BLaER1 (cell line): ENCODE data around the gene LTA4H.

Experiments
- H3K27ac ChIP-seq: shearing (Covaris generic); formaldehyde crosslinking; 2 replicates; pipeline ENCODE4 v1.8.1; 2022
- H3K27me3 ChIP-seq: shearing (Covaris generic); formaldehyde crosslinking; 2 replicates; pipeline ENCODE4 v1.8.1; 2022
- H3K36me3 ChIP-seq: shearing (Covaris generic); formaldehyde crosslinking; 2 replicates; pipeline ENCODE4 v1.8.1; 2022
- H3K4me1 ChIP-seq: shearing (Covaris generic); formaldehyde crosslinking; 2 replicates; pipeline ENCODE4 v1.8.1; 2022
- H3K4me2 ChIP-seq: shearing (Covaris generic); formaldehyde crosslinking; 2 replicates; pipeline ENCODE4 v1.8.1; 2022
- H3K4me3 ChIP-seq: shearing (Covaris generic); formaldehyde crosslinking; 2 replicates; pipeline ENCODE4 v1.8.1; 2022
- H3K9ac ChIP-seq: shearing (Covaris generic); formaldehyde crosslinking; 2 replicates; pipeline ENCODE4 v1.8.1; 2022
- H3K9me3 ChIP-seq: shearing (Covaris generic); formaldehyde crosslinking; 2 replicates; pipeline ENCODE4 v1.8.1; 2022
- H4K20me1 ChIP-seq: shearing (Covaris generic); formaldehyde crosslinking; 2 replicates; pipeline ENCODE4 v1.8.1; 2022
- Cebpa-rat ChIP-seq: shearing (Covaris generic); IDR thresholded peaks from 2 replicates; pipeline ENCODE4 v1.8.1; 2022

Gene LTA4H

DNA sequence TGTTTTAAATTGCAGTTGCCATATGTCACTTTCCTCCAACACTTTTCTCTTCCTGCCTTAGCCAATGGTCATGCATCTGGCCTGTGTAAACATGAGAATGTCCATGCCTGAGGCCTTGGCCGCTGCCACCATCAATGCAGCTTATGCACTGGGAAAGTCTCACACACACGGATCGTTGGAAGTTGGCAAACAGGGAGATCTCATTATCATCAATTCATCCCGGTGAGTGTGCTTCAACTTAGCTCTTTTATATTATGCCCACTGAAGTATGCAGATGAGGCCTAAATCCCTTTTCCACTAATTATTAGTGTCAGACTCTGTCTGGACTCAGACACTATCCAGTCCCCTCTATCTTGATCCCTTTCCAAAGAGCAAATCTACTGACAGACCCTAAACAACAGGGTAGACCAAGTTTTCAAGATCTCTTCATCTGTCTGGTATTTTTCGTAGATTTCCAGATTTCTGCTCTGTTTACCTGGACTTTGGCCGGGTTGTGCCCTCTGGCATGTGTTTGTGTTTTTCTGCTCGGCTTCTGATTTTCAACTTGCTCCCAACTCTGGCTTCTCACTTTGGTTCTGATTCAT lies 69.0 kb downstream of the LTA4H start:
- Histone ChIP-seq H3K27ac (no peak overlapping the region), H3K4me2 (no peak overlapping the region), H3K27me3 (no peaks in the 10 kb centered on the region), H3K4me1 (0 out of 2 replicates have a peak, but pooled peaks cover 5% of the 10 kb centered on the region), H3K9me3 (no peaks in the 10 kb centered on the region), H4K20me1 (no peaks in the 10 kb centered on the region), H3K36me3 (no peaks in the 10 kb centered on the region), H3K4me3 (no peak overlapping the region), H3K9ac (no peak overlapping the region)
- TF ChIP-seq Cebpa-rat = no peak

DNA sequence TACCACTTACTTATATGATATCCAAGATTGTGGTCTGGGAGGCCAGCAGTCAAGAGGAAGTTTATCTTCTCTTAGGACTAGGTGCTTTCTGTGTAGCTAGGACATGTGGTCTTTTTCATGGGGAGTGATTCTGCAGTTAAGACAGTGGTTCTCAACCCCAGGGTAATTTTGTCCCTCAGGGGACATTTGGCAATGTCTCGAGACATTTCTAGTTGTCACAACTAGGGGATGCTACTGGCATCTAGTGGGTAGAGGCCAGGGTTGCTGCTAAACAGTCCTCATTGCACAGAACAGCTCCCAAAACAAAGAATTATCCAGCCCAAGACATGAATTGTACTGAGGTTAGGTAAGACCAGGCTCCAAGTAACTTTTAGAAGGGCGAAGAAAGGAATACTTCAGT lies 72.3 kb downstream of the LTA4H start:
- Histone ChIP-seq H3K4me1 (0 out of 2 replicates have a peak, but pooled peaks cover 5% of the 10 kb centered on the region), H3K36me3 (no peaks in the 10 kb centered on the region), H3K4me2 (no peak overlapping the region), H3K4me3 (no peak overlapping the region), H3K27ac (no peak overlapping the region), H3K9ac (no peak overlapping the region), H4K20me1 (no peaks in the 10 kb centered on the region), H3K9me3 (no peaks in the 10 kb centered on the region), H3K27me3 (no peaks in the 10 kb centered on the region)
- no peak for TF ChIP-seq Cebpa-rat

- H3K36me3 ChIP-seq = no peaks in the 10 kb centered on the region
- no peaks in the 10 kb centered on the region for H3K9me3 ChIP-seq
- no peak for TF ChIP-seq Cebpa-rat
- H3K4me2 ChIP-seq = no peak overlapping the region
- H3K27ac ChIP-seq = no peak overlapping the region
- 0 out of 2 replicates have a peak, but pooled peaks cover 5% of the 10 kb centered on the region for H3K4me1 ChIP-seq
- no peak overlapping the region for H3K9ac ChIP-seq
- H4K20me1 ChIP-seq = no peaks in the 10 kb centered on the region
- no peaks in the 10 kb centered on the region for H3K27me3 ChIP-seq
- no peak overlapping the region for H3K4me3 ChIP-seq
Measured at GRCh38 chr12:95962222-95962621, 73.2 kb downstream of the LTA4H start.

- Histone ChIP-seq H3K4me3 (no peak overlapping the region), H3K4me2 (no peak overlapping the region), H3K4me1 (0 out of 2 replicates have a peak, but pooled peaks cover 5% of the 10 kb centered on the region), H3K9me3 (no peaks in the 10 kb centered on the region), H3K27me3 (no peaks in the 10 kb centered on the region), H4K20me1 (no peaks in the 10 kb centered on the region), H3K9ac (no peak overlapping the region), H3K27ac (no peak overlapping the region), H3K36me3 (no peaks in the 10 kb centered on the region)
- no peak for TF ChIP-seq Cebpa-rat
Measured at GRCh38 chr12:95960241-95960640, 75.1 kb downstream of the LTA4H start.

GRCh38 chr12:95959107-95959506 lies 76.3 kb downstream of the LTA4H start:
- no peak overlapping the region for H3K4me2 ChIP-seq
- no peaks in the 10 kb centered on the region for H3K9me3 ChIP-seq
- 0 out of 2 replicates have a peak, but pooled peaks cover 5% of the 10 kb centered on the region for H3K4me1 ChIP-seq
- H4K20me1 ChIP-seq = no peaks in the 10 kb centered on the region
- H3K9ac ChIP-seq = no peak overlapping the region
- H3K4me3 ChIP-seq = no peak overlapping the region
- H3K27ac ChIP-seq = no peak overlapping the region
- TF ChIP-seq Cebpa-rat = no peak
- H3K27me3 ChIP-seq = no peaks in the 10 kb centered on the region
- H3K36me3 ChIP-seq = no peaks in the 10 kb centered on the region

DNA sequence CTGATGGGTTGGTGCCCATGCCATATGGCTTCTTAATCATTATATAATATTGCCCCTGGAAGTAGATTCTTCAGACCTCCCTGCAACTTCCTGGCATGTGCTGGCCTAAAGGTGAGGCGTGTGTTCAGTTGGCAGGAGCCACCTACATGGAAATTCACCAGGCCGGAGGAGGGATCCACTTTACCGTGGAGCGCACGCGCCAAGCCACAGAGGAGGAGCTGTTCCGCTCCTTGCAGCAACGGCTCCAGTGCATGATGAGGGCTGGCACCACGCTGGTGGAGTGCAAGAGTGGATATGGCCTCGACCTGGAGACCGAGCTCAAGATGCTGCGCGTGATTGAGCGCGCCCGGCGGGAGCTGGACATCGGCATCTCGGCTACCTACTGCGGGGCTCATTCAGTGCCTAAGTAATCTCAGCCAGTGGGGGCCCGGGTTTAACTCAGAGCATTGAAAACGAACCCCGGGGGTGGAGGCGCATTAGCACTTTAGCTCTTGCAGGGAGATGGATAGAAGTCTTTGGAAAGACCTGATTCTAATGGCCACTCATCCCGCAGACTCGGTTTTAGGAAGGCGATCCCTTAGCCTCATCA lies 78.7 kb downstream of the LTA4H start:
- Histone ChIP-seq H3K9me3 (no peaks in the 10 kb centered on the region), H3K9ac (no peak overlapping the region), H3K4me2 (no peak overlapping the region), H3K27me3 (no peaks in the 10 kb centered on the region), H3K4me1 (no peaks in the 10 kb centered on the region), H3K36me3 (no peaks in the 10 kb centered on the region), H3K27ac (no peak overlapping the region), H3K4me3 (no peak overlapping the region), H4K20me1 (no peaks in the 10 kb centered on the region)
- TF ChIP-seq Cebpa-rat = no peak

DNA sequence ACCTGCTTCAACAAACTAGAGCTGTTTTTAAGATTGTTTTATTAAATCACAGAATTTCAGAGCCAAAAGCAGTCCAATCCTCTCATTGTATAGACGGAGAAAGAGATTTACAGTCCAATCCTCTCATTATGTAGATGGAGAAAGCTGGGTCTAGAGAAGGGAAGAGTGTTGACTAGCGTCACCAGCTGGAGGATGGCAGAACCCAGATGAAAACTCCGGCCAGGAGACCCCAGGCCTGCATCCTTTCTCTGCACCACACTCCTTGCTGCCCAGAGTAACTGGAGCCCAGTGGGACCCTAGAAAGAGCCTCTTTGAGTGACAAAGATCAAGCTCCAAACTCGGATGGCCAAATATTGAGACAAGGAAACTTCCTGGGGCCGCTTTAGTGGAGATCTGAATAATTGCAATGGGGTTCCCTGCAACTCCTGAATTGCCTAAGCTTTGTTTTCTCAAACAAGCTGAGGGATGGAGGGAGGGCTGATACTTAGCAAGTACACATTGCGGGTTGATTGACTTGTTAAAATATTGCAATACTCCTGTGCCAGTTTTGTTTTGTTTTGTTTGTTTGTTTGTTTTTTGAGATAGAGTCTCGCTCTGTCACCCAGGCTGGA lies 79.7 kb downstream of the LTA4H start:
- Histone ChIP-seq H3K4me3 (no peak overlapping the region), H3K27ac (no peak overlapping the region), H3K4me2 (no peak overlapping the region), H4K20me1 (no peaks in the 10 kb centered on the region), H3K9me3 (no peaks in the 10 kb centered on the region), H3K27me3 (no peaks in the 10 kb centered on the region), H3K36me3 (no peaks in the 10 kb centered on the region), H3K9ac (no peak overlapping the region), H3K4me1 (no peaks in the 10 kb centered on the region)
- no peak for TF ChIP-seq Cebpa-rat

DNA sequence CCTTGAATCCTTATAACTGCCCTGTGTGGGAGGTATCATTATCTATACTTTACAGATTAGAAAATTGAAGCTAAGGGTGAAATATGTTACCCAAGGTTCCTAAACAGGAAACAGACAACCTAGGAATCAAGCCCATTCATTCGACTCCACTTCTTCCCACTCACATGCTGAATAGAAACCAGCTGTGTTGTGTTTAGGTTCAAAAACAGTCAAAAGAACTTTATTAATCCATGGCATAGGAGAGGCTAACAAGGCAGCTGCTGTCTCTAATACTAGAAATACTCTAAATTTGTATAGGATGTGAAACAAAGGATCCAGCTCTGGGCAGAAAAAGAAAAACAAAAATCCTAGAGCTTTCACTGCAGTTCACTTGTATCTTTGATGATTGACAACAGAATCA lies 82.4 kb downstream of the LTA4H start:
- Histone ChIP-seq H3K9ac (no peak overlapping the region), H3K36me3 (no peaks in the 10 kb centered on the region), H3K4me2 (no peak overlapping the region), H3K4me3 (no peak overlapping the region), H3K27ac (no peak overlapping the region), H3K9me3 (no peaks in the 10 kb centered on the region), H4K20me1 (no peaks in the 10 kb centered on the region), H3K27me3 (no peaks in the 10 kb centered on the region), H3K4me1 (no peaks in the 10 kb centered on the region)
- TF ChIP-seq Cebpa-rat = no peak

GRCh38 chr12:95951515-95951914 lies 83.9 kb downstream of the LTA4H start:
- Histone ChIP-seq H3K27me3 (no peaks in the 10 kb centered on the region), H3K9ac (no peak overlapping the region), H3K27ac (no peak overlapping the region), H3K4me2 (no peak overlapping the region), H3K4me3 (no peak overlapping the region), H3K36me3 (no peaks in the 10 kb centered on the region), H4K20me1 (no peaks in the 10 kb centered on the region), H3K9me3 (no peaks in the 10 kb centered on the region), H3K4me1 (no peaks in the 10 kb centered on the region)
- TF ChIP-seq Cebpa-rat = no peak
